GM18499 (cell line): Measurements from ENCODE around the gene TMEM151B.
"Not testable (repeated sequence)": the region's sequence is repeated elsewhere in the genome, so short reads cannot be mapped to it uniquely, and the experiment has no call there.

ENCODE experiments used
- ATAC-seq: cut with Tn5 transposase; IDR thresholded peaks from one replicate; pipeline ENCODE4 v1.9.1; 2021; ENCODE audit warnings: moderate number of reproducible peaks; ENCODE audit not compliant: insufficient read depth, unreplicated experiment

The TMEM151B gene

DNA sequence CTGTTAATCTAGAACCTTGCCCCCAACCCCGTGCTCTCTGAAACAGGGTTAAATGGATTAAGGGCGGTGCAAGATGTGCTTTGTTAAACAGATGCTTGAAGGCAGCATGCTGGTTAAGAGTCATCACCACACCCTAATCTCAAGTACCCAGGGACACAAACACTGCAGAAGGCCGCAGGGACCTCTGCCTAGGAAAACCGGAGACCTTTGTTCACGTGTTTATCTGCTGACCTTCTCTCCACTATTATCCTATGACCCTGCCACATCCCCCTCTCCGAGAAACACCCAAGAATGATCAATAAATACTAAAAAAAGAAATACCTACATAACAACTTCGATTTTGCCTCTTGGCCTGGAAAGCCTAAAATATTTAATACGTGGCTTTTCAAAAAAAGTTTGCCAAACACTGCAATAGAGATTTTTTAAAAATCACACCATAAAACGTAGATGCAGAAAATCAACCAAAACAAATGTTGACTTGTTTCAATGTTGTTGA is 46.9 kb downstream of the TMEM151B start:
- not testable (repeated sequence) for ATAC-seq

DNA sequence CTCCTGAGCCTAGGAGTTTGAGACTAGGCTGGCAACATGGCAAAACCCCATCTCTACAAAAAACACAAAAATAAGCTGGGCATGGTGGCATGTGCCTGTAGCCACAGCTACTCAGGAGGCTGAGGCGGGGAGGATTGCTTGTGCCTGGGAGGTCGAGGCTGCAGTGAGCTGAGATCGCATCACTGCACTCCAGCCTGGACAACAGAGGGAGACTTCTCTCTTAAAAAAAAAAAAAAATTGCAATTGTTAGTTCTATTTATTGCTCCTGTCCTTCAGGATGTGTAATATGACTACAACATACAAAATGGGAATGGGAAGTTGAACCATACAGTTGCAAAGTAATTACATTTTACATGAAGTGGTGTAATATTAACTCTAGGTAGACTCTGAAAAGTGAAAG is 51.0 kb downstream of the TMEM151B start:
- ATAC-seq = no peak

DNA sequence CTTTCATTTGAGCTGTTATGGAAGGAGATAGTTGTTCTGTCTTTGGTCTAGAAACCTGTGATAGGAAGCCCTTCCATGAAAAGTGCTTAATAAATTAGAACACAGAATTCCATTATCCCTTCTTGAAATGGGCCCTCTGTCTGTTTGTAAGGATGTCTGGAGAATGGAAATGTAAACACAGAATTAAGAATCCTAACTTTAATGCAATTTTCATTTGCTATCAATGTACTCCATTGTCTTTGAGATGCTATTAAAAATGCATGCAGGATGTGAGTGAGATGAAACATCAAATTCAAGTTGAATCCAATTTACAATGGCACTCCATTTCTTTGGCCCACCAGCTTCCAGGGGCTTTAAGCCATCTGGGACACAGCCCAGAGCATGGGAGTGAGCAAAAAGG is 56.8 kb downstream of the TMEM151B start:
- ATAC-seq = no peak

DNA sequence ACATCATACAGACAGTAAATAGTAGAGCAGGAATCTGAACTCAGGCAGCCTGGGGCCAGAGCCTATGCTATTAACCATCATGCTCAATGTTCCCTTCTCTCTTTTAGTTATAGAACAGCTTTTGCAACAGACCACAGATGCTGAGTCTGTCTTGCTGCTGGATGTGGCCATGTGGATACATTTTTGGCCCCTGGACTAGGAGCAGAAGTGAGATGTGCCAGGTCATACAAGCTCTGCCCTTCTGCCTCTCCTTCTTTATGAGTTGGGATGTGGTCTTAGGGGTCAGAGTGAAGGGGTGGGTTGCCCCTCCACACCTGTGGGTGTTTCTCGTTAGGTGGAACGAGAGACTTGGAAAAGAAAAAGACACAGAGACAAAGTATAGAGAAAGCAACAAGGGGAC is 57.5 kb downstream of the TMEM151B start:
- no peak for ATAC-seq

DNA sequence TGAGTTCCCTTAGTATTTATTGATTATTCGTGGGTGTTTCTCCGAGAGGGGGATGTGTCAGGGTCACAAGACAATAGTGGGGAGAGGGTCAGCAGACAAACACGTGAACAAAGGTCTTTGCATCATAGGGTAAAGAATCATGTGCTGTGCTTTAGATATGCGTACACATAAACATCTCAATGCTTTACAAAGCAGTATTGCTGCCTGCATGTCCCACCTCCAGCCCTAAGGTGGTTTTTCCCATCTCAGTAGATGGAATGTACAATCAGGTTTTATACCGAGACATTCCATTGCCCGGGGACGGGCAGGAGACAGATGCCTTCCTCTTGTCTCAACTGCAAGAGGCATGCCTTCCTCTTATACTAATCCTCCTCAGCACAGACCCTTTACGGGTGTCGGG is 58.0 kb downstream of the TMEM151B start:
- ATAC-seq = not testable (repeated sequence)

DNA sequence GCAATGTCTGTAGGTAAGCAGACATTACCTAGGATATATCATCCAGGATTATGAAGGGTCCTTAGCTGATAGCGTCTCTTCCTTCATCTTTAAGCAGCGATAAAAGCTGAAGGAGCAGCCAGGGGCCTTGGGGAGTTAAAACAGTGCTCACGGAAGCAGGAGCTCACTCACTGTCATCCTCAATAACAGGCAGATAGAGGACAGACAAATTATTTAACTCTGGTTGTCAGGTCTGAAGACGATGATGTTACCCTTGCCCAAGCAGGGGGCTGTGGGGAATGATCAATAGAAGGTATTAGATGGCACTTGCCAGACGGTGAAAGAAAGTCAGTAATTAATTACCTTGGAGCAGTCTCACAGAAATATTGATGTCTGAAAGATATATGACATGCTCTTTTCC is 59.6 kb downstream of the TMEM151B start:
- no peak for ATAC-seq

DNA sequence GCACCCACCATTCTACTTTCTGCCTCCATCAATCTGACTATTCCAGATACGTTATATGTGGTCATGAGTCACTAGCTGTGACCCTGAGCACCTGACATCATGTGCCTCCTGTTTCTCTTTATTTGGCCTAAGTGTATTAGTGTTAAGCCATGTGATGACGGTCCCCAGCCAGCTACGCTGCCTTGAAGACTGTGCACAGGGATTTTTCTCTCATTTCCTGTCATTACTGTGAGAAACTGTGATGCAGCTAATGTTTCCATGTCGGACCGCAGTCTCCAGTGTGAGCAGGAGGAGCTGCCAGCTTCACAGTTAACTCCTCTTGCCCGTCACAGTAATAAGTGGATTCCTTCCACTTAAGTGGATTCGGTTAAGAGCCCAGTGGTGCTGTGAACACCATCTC is 62.3 kb downstream of the TMEM151B start:
- no peak for ATAC-seq

DNA sequence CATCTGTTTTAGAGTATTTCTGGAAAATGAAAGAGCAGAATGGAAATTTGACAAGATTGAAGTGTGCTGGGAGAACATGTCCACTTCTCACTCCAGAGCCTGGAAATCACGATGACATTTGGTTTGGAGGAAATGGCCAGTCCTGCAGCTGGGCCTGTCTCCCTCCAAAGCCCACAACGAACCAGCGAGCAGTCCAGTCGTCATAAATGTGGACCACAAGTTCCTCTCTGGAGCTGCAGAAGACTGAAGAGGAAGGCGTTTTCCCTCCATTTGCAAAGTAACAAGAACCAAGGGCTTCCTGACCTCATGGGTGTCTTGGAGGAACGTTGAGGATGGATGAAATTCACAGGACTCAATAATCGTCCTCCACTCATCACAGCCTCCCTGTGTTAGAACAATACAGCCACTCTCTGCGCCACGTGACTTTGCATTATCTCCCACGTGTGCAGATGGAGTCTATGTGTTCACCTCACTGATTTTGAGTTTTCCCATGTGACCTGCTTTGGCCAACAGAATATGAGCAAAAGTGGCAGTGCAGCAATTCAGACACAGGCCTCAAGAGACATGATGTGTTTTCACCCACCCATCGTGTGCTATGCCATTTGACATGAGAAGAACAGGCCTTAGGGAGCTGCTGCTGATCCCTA is 63.1 kb downstream of the TMEM151B start:
- ATAC-seq = no peak

DNA sequence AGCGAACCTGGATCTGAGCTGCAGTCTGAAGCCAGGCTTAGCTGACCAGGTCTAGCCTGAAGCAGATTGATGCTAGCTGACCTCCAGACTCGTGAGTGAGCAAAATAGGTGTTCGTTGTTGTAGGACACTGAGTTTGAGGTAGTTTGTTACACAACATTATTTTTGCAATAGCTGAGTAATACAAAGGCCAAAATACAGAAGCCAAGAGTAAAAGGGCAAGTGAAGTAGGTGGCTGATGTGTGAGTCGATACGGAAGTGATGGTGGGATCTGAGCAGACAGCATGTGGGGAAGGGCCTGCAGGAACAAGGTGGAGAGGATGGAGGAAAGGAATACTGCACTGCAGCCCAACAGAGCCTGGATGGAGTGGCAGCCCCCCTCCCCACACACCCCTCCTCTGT is 63.7 kb downstream of the TMEM151B start:
- no peak for ATAC-seq

DNA sequence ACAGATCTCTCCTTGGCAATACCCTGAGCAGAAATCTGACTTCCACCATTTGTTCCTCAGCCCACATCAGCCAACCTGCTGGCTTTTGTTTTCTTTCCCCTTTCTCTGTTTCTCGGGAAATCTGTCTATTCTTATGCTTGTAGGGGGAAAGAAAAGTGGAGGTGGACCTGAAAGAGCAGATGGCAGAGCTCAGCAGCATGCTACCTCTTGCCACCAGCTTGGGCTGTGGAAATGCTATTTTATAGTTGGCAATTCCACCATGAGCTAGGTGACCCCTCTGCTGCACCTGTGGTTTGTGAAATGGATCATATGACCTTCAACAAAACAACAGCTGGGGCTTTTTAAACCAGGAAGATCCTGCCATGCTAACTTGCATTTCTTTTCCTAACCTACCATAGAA is 65.4 kb downstream of the TMEM151B start:
- ATAC-seq = no peak

DNA sequence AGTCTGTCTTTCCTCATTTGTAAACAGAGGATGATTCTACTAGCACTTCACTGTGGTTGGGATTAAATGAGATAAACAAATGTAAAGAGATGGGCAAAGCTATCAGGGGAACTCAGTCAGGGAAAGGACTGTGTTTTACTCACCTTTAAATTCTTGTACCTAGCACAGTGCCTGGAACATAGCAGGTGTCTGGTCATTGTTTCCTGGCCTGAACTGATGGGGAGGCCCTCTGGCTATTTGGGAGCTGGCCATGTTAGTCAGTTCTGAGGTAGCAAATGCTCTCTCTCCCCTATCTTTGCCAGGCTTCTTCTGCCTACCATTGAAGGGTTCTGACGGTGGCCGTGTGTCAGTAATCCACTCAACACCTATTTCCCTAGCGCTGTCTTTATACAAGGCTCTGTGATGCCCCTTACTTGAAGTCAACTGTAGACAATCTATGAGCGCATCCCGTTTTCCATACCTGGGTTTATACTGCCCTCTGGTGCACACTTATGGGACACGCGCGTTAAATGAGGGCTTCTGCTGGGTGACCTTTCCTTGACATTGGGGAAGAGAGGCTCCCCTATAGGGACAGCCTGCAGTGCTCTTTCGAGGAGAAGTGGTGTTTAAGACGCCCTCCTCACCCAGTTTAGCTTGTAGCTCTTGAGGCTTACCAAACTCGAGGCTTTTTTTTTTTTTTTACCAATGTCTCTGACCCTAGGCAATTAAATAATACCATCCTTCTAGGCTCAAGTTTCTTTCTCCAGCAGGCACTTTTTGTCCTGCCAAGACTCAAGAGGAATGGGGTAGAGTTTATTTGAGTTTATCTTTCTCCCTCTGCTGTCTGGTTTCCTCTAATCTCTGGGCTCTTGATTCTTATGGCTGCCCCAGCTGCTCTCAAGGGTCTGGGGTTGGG is 68.2 kb downstream of the TMEM151B start:
- ATAC-seq = peak; percentile 60

DNA sequence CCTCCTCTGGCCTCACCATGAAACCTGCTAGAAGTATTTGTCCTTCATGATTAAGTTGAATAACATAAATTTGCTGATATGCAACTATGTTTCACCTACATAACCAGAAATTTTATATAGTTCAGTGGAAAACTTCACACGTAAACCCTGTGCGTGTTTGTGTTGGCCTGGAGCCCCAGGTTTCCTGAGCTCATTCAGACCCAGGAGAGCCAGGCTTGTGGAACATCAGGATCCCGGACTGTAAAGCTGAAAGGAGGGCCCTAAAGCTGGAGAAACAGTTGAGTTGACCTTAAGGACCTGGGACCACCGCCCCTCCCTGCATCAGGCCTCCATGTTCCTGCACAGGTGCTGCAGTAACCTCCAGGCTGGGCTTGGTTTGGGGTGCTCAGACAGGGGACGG is 69.1 kb downstream of the TMEM151B start:
- ATAC-seq = no peak

DNA sequence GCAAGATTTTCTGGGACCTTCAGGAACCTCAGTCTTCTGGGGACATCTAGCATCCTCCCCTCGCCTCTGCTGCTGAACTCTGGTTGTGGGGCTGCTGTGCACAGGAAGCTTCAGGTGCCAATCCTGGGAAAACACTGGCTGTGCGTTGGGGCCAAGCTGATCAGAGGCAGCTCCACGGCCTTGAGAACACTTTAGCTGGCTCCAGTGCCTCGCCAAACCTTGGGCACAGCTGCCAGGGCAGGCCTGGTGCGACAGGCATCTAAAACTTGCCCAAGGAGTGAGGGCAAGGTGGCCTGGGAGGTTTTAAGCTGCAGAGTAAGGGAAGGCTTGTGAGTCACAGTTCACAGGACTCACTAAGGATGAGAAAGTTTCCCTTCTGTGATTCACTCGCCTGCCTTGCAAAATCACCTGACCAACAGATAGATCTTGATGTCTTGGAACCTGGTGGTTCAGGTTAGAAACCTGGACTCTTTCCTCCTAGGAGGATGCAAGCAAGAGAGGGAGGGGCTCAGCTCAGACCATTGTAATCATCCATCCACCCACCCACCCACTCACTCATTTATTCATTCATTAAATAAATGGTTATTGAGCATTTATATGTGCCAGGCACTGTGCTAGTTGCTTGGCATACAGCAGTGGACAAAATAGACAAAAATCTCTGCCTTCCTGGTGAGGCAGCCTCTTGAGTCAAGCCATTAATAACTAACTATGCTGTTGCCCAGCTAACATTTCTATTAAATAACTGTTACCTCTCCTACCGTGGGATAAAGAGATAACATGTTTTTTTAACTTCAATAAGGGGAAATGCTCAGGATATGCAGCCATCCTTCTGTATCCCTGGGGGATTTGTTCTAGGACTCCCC is 69.7 kb downstream of the TMEM151B start:
- ATAC-seq = no peak

DNA sequence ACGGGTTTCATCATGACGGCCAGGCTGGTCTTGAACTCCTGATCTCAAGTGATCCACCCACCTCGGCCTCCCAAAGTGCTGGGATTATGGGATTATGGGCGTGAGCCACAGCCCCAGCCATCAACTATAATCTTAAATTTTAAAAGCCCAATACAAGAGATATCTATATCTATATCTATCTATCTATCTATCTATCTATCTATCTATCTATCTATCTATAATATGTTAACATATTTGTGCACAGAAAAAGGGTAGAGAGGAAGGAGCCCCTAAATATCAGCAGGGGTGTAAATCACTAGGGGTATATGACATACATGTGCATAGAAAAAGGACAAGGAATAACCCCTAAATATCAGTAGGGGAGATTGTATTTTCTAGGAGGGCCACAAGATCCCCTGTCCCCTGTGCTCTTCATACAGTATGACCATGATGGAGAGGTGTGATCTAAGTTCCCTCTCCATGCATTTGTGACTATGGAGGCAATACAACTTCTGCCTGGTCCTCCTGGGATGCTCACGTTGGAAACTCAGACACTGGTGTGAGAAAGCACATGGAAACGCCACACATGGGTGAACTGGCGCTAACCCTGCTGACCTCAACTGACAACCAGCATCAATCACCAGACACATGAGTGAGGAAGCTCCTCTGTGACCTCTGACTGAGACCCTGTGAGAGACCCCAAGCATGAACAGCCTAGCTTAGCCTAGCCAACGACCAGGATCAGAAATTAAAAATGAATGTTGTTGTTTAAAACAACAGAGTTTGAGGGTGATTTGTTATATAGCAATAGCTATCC is 71.0 kb downstream of the TMEM151B start:
- no peak for ATAC-seq

DNA sequence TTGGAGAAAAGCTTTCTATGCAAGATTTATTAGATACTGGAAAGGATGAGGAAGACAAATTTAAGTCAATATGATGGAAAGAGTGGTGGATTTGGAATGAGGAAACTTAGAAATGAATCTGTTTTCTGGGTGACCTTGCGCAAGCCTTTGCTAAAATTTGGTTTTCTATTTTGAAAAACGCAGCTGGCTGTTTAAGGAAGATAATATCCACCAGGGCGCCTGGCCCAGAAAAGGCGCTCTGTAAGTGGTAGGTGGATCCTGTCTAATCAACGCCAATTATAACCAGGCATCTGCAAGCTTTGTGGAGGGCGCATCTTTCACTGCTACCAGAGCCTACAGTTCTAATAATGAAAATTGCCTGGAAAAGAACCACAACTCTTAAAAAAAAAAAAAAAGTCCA is 71.8 kb downstream of the TMEM151B start:
- no peak for ATAC-seq

DNA sequence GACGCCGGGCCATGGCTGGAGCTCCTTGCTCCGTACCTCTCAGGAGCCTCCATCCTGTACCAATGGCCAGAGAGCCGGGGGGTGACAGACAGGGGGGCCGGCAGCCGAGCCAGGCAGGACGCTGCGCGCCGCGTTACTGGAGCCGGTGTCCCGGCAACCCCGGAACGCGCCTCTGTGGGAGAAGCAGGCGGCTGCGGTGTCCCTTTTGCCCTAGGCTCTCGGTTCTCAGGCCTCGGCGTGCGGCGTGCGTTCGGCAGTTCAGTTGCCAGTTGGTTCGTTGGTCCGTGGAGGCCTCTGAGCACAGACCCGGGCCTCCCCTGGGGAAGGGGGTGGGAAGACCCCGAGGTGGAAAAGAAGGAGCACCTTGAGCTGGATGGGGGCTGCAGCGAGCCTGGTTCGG is 72.2 kb downstream of the TMEM151B start, which contains the start of gene SPATS1:
Gene SPATS1 (plus strand): TSS at position 162 of the 400 bp plus-strand sequence. CDS start 446 bp downstream, outside the sequence.
- no peak for ATAC-seq

DNA sequence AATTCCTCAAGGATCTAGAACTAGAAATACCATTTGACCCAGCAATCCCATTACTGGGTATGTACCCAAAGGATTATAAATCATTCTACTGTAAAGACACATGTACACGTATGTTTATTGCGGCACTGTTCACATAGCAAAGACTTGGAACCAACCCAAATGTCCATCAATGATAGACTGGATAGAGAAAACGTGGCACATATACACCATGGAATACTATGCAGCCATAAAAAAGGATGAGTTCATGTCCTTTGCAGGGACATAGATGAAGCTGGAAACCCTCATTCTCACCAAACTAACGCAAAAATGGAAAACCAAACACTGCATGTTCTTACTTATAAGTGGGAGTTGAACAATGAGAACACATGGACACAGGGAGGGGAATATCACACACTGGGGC is 76.6 kb downstream of the TMEM151B start:
- ATAC-seq = not testable (repeated sequence)

DNA sequence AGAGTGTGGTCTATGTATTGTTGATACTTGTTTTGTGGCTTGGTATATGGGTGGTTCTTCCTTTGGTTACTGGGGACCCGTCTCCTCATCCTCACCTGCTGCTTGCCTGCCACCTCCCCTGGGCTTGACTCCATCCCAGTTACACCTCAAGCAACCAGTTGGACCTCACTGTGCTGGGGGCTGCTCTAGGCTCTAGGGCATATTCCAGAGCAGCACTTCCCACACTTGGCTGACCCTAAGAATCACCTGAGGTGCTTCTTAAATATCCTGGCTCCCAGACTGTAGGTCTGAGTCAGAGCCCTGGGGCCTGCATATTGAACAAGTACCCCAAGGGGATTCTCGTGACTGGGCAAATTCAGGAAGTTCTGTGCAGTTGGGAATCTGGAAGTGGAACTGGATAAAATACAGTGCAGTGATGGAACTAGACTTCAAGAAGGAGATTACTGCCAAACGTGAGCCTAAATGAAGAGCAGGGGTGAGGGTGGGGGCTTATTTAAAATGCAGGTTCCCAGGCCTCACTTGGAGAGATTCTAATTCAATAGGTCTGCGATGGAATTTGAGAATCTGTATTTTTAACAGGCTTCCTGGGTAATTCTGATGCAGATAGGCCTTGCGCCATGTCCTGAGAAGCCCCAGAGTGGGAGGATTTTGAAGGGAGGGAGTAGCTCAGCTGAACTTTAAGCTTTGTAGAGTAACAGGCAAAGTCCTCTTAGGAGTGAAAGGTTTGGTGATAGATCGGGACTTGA is 79.8 kb downstream of the TMEM151B start:
- no peak for ATAC-seq

DNA sequence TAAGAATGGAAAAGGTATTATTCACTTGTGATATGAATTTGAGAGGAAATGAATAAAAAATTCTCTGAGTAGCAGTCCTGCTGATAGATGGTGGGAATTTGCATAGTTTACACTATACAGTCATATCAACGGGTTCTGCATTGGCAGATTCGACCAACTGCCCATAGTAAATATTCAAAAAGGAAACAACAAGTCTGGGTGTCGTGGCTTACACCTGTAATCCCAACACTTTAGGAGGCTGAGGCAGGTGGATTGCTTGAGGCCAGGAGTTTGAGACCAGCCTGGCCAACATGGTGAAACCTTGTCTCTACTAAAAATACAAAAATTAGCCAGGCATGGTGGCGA is 80.4 kb downstream of the TMEM151B start:
- ATAC-seq = not testable (repeated sequence)
